Ishikawa (cell line): Measurements from ENCODE around the gene BCL2L13.

ENCODE experiments used
- CEBPB ChIP-seq: IDR thresholded peaks from 2 replicates; pipeline ENCODE4 v1.6.1; 2012
- CREB1 ChIP-seq: IDR thresholded peaks from 2 replicates; pipeline ENCODE4 v1.6.1; 2012; ENCODE audit warnings: low read depth
- EGR1 ChIP-seq: IDR thresholded peaks from 2 replicates; pipeline ENCODE4 v1.6.1; 2012
- EP300 ChIP-seq: IDR thresholded peaks from 2 replicates; pipeline ENCODE4 v1.6.1; 2012; ENCODE audit warnings: borderline replicate concordance
- FOXM1 ChIP-seq: IDR thresholded peaks from 2 replicates; pipeline ENCODE4 v1.6.1; 2012; ENCODE audit warnings: low read depth, borderline replicate concordance
- MAX ChIP-seq: IDR thresholded peaks from 2 replicates; pipeline ENCODE4 v1.6.1; 2012
- NFIC ChIP-seq: IDR thresholded peaks from 2 replicates; pipeline ENCODE4 v1.6.1; 2012
- RAD21 ChIP-seq: IDR thresholded peaks from 2 replicates; pipeline ENCODE4 v1.6.1; 2012; ENCODE audit warnings: low read depth
- TAF1 ChIP-seq: IDR thresholded peaks from 2 replicates; pipeline ENCODE4 v1.6.1; 2012; ENCODE audit warnings: low read depth, mild to moderate bottlenecking
- TCF12 ChIP-seq: IDR thresholded peaks from 2 replicates; pipeline ENCODE4 v1.6.1; 2012; ENCODE audit warnings: low read depth
- TEAD4 ChIP-seq: IDR thresholded peaks from 2 replicates; pipeline ENCODE4 v1.6.1; 2012
- USF1 ChIP-seq: IDR thresholded peaks from 2 replicates; pipeline ENCODE4 v1.6.1; 2012
- YY1 ChIP-seq: IDR thresholded peaks from 2 replicates; pipeline ENCODE4 v1.6.1; 2012; ENCODE audit warnings: low read depth
- ZBTB7A ChIP-seq: IDR thresholded peaks from 2 replicates; pipeline ENCODE4 v1.6.1; 2012; ENCODE audit warnings: low read depth
- TF ChIP-seq, protein P1 (sequence below): IDR thresholded peaks from 2 replicates; pipeline ENCODE4 v1.6.1; 2012; ENCODE audit warnings: low read depth, mild to moderate bottlenecking

BCL2L13 gene

GRCh38 chr22:17733466-17733865 is 94.9 kb downstream of the BCL2L13 start:
- no peak for TF ChIP-seq CEBPB

DNA sequence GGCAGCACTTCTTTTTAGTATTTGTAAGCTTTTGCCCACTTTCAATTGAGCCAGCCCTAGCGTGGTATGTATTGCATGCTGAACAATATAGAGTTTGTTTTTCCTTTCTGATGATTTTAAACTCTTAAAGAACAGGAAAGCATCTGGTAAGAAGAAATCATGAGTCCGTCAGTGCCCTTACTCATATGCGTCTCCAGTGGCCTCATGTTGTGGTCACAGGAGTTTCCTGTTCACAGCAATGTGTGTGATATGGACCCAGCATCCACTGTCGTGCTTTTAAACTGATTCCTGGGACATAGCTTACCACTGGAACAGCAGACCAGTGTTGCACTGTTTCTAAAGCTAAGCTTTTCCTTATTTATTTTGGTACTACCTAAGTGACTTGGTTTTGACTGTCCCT is 95.6 kb downstream of the BCL2L13 start:
- TF ChIP-seq TAF1 (no peak), TCF12 (no peak), NFIC (no peak), EP300 (no peak), YY1 (no peak), USF1 (no peak), CEBPB (no peak), CREB1 (no peak), ZBTB7A (no peak), MAX (no peak), EGR1 (no peak), TEAD4 (no peak), RAD21 (no peak), FOXM1 (no peak)
- TF ChIP-seq, protein P1, sequence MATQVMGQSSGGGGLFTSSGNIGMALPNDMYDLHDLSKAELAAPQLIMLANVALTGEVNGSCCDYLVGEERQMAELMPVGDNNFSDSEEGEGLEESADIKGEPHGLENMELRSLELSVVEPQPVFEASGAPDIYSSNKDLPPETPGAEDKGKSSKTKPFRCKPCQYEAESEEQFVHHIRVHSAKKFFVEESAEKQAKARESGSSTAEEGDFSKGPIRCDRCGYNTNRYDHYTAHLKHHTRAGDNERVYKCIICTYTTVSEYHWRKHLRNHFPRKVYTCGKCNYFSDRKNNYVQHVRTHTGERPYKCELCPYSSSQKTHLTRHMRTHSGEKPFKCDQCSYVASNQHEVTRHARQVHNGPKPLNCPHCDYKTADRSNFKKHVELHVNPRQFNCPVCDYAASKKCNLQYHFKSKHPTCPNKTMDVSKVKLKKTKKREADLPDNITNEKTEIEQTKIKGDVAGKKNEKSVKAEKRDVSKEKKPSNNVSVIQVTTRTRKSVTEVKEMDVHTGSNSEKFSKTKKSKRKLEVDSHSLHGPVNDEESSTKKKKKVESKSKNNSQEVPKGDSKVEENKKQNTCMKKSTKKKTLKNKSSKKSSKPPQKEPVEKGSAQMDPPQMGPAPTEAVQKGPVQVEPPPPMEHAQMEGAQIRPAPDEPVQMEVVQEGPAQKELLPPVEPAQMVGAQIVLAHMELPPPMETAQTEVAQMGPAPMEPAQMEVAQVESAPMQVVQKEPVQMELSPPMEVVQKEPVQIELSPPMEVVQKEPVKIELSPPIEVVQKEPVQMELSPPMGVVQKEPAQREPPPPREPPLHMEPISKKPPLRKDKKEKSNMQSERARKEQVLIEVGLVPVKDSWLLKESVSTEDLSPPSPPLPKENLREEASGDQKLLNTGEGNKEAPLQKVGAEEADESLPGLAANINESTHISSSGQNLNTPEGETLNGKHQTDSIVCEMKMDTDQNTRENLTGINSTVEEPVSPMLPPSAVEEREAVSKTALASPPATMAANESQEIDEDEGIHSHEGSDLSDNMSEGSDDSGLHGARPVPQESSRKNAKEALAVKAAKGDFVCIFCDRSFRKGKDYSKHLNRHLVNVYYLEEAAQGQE: no peak

- TF ChIP-seq TCF12 (no peak), YY1 (no peak), TEAD4 (no peak), TAF1 (no peak), FOXM1 (no peak), EP300 (no peak), USF1 (no peak), EGR1 (no peak), MAX (no peak), CREB1 (no peak), CEBPB (no peak), ZBTB7A (no peak)
- TF ChIP-seq, protein P1: no peak
These were observed 100.0 kb downstream of the BCL2L13 start for GRCh38 chr22:17738386-17739128.

DNA sequence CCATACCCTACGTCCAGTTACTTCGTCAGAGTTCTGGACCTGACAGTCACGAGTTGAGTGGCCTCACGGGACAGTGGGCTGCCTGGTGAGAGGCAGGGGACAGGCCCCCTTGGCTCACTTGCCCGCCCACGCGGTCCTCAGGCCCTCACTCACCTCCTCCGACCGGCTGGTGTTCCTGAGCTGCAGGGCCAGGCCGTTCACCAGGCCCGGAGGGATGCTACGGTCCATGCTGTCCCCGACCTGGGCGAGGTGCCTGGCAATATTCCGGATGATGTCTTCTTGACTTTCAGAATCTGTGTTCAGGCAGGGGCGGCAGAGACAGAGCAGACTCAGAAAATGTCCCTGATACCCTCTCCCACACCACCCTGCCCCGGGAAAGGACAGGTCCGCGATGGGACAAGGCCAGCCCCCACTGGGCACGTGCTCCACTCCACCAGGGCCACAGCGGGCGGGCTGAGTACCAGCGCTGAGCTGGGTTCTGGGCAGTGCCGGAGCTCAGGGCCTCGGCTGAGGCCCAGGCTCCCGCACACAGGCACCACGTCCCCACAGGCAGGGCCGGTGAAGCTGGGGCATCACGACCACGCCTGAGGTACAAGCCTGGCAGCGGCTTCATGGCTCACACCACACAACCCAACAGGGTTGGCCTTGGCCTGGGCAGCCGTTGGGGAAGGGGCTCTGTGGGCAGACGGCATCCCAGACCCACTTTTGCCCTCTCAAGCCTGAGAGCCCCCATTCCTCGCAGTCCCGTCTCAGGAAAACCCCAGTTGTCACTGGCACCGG is 100.8 kb downstream of the BCL2L13 start:
- no peak for TF ChIP-seq MAX
- TF ChIP-seq NFIC: no peak
- no peak for TF ChIP-seq TAF1
- TF ChIP-seq CREB1: no peak
- no peak for TF ChIP-seq EGR1
- TF ChIP-seq TCF12: no peak
- TF ChIP-seq RAD21: no peak
- TF ChIP-seq, protein P1: no peak
